Measurements from ENCODE around the gene PFN1.

- TF ChIP-seq, protein P1, sequence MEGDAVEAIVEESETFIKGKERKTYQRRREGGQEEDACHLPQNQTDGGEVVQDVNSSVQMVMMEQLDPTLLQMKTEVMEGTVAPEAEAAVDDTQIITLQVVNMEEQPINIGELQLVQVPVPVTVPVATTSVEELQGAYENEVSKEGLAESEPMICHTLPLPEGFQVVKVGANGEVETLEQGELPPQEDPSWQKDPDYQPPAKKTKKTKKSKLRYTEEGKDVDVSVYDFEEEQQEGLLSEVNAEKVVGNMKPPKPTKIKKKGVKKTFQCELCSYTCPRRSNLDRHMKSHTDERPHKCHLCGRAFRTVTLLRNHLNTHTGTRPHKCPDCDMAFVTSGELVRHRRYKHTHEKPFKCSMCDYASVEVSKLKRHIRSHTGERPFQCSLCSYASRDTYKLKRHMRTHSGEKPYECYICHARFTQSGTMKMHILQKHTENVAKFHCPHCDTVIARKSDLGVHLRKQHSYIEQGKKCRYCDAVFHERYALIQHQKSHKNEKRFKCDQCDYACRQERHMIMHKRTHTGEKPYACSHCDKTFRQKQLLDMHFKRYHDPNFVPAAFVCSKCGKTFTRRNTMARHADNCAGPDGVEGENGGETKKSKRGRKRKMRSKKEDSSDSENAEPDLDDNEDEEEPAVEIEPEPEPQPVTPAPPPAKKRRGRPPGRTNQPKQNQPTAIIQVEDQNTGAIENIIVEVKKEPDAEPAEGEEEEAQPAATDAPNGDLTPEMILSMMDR (IDR thresholded peaks at IDR 0.05; ENCODE audit: poor library complexity): no peak
- TF ChIP-seq EZH2 (IDR thresholded peaks at IDR 0.05; ENCODE audit: borderline replicate concordance): no peak
These were observed 18.7 kb upstream of the PFN1 start for GRCh38 chr17:4966844-4967538.
